Testis (tissue), 3 donors: Measurements from ENCODE around the gene C12orf76. TPM values are rescaled to one million over a fixed set of nuclear protein-coding genes. Genes with fewer than 3 reads are reported as not detected.
"Not testable (repeated sequence)": the region's sequence is repeated elsewhere in the genome, so short reads cannot be mapped to it uniquely, and the experiment has no call there.

ENCODE experiments used
- DNase-seq: peaks from one replicate; pipeline ENCODE4 v3.0.0-alpha.2; 2019
- H3K27ac ChIP-seq, 2 donors: fragments of 200-600 bp; sonication (generic); one replicate each; pipeline ENCODE4 v1.5.1; 2019
- H3K27me3 ChIP-seq: fragments of 200-600 bp; sonication (generic); one replicate; pipeline ENCODE4 v1.5.1; 2019
- H3K36me3 ChIP-seq: fragments of 200-600 bp; sonication (generic); one replicate; pipeline ENCODE4 v1.5.1; 2017; ENCODE audit warnings: low read depth; ENCODE audit errors: missing control alignments
- H3K4me1 ChIP-seq: fragments of 200-600 bp; sonication (generic); one replicate; pipeline ENCODE4 v1.5.1; 2019
- H3K4me3 ChIP-seq, 2 donors: fragments of 200-600 bp; sonication (generic); one replicate each; pipeline ENCODE4 v1.5.1; 2017 to 2019
- H3K9me3 ChIP-seq: fragments of 200-600 bp; sonication (generic); one replicate; pipeline ENCODE4 v1.5.1; 2017
- POLR2A ChIP-seq: fragments of 450-650 bp; IDR thresholded peaks from one replicate; pipeline ENCODE4 v1.6.1; 2017; ENCODE audit warnings: antibody characterized with exemption, mild to moderate bottlenecking, moderate library complexity
- WGBS, 2 donors: methylation state at CpG; one replicate each; pipeline ENCODE4 v1.1.5; 2018; 5-methylcytosine and 5-hydroxymethylcytosine counted together
- intact Hi-C: fragments of 100-400 bp; cut with DNase I; formaldehyde crosslinking; loops from one replicate; pipeline ENCODE4 v1.15.1; 2023; ENCODE audit warnings: low total_unique reads
- polyA plus RNA-seq: library from polyadenylated mRNA; stranded (reverse); fragments of 350-450 nt; fragmentation: Illumina TruSeq; extraction: RNeasy Lipid Tissue Mini Kit (QIAGEN cat#74804); gene quantifications from one replicate; pipeline ENCODE4 v1.2.3, GENCODE V29; 2014; ENCODE audit warnings: low read depth, low replicate concordance; ENCODE audit not compliant: insufficient read depth
- total RNA-seq, 2 donors: library from RNA; depleted of rRNA; stranded (reverse); fragments of >200 nt; gene quantifications; one replicate each; pipeline ENCODE4 v1.2.3, GENCODE V29; 2016
- TF ChIP-seq, protein P1 (sequence below), 3 experiments: fragments of 450-650 bp in 2 of 3; fragments of 200-600 bp in 1 of 3; sonication (generic) in 1 of 3; IDR thresholded peaks; one replicate each; pipeline ENCODE4 v1.5.1; 2016 to 2019; ENCODE audit warnings: antibody characterized with exemption in 3 of 3, mild to moderate bottlenecking in 2 of 3, moderate library complexity in 1 of 3

Gene C12orf76
- total and polyA plus RNA-seq, 3 donors from 2014 or later: 28.3 to 32.8 (median 28.7) TPM

DNA sequence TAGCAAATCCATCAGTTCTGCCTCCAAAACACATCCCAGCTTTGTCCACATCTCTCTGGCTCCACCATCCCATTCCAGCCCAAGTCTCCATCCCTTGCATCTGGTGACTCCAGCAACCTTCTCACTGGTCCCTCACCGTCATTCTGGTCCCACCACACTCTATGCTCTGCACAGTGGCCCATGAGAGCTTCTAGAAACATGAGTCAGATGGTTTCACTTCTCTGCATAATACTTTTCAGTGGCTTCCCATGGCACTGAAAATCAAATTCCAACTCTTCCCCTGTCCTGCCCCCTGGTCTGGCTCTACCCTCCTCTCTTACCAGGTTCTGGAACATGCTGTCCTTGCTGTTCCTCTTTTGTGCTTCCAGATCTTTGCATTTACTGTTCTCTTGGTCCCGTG lies 17.2 kb upstream of the C12orf76 start:
- intact Hi-C loops: no loop called here
- H3K4me3 ChIP-seq: no peak overlapping the region
- no peaks in the 10 kb centered on the region for H3K27me3 ChIP-seq
- H3K27ac ChIP-seq: no peak overlapping the region
- H3K9me3 ChIP-seq: no peaks in the 10 kb centered on the region
- WGBS, 2 donors: 74 to 81% methylated on average over 2 of the region's 2 CpGs
- H3K36me3 ChIP-seq: no peaks in the 10 kb centered on the region
- DNase-seq: no peak
- H3K4me1 ChIP-seq: no peaks in the 10 kb centered on the region
- TF ChIP-seq, protein P1, sequence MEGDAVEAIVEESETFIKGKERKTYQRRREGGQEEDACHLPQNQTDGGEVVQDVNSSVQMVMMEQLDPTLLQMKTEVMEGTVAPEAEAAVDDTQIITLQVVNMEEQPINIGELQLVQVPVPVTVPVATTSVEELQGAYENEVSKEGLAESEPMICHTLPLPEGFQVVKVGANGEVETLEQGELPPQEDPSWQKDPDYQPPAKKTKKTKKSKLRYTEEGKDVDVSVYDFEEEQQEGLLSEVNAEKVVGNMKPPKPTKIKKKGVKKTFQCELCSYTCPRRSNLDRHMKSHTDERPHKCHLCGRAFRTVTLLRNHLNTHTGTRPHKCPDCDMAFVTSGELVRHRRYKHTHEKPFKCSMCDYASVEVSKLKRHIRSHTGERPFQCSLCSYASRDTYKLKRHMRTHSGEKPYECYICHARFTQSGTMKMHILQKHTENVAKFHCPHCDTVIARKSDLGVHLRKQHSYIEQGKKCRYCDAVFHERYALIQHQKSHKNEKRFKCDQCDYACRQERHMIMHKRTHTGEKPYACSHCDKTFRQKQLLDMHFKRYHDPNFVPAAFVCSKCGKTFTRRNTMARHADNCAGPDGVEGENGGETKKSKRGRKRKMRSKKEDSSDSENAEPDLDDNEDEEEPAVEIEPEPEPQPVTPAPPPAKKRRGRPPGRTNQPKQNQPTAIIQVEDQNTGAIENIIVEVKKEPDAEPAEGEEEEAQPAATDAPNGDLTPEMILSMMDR (IDR thresholded peaks at IDR 0.05): no peak
- no peak for TF ChIP-seq POLR2A

DNA sequence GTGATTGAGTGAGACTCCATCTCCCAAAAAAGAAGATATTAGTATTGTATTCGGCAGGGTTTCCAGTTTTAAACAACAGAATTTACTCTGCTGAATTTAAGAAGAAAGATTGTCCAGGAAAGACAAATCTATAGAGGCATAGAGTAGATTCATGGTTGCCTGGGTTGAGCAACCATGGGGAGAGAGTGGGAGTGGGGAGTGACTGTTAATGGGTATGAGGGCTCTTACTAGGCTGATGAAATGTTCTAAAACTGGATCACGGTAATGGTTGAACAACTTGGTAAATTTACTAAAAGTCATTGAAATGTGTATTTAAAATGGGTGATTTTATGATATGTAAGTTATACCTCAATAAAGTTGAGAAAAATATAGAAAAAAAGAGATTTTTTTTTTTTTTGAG lies 13.9 kb upstream of the C12orf76 start:
- 92 to 100% methylated on average over 2 of the region's 2 CpGs for WGBS, 2 donors
- Histone ChIP-seq H3K27me3 (no peaks in the 10 kb centered on the region), H3K27ac (no peak overlapping the region), H3K9me3 (no peaks in the 10 kb centered on the region), H3K36me3 (no peaks in the 10 kb centered on the region), H3K4me1 (no peaks in the 10 kb centered on the region), H3K4me3 (no peak overlapping the region)
- no peak for TF ChIP-seq POLR2A
- TF ChIP-seq, protein P1 (IDR thresholded peaks at IDR 0.05): no peak
- intact Hi-C loops: no loop called here
- no peak for DNase-seq

DNA sequence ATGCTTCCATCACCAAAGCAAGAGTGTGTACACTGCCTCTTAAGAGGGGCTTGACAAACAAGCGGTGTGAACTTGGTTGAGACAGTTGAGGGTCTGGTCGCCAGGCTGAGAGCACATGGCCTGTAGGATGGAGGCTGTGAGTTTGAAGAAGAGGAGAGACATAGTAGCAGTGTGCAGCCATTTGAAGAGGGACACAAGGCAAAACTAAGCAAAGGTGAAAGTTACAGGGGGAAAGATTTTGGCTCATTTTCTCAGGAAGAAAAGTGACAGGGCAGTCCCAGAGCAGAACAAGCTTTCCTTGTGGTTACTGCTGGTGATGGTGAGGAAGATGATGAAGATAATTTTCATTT lies 11.3 kb upstream of the C12orf76 start:
- DNase-seq: no peak
- no peak overlapping the region for H3K4me3 ChIP-seq
- H3K9me3 ChIP-seq: no peaks in the 10 kb centered on the region
- no peaks in the 10 kb centered on the region for H3K4me1 ChIP-seq
- no peaks in the 10 kb centered on the region for H3K36me3 ChIP-seq
- H3K27ac ChIP-seq: no peak overlapping the region
- intact Hi-C loops: no loop called here
- TF ChIP-seq POLR2A: no peak
- TF ChIP-seq, protein P1 (IDR thresholded peaks at IDR 0.05): no peak
- no peaks in the 10 kb centered on the region for H3K27me3 ChIP-seq
- WGBS, 2 donors: 96 to 98% methylated on average over 2 of the region's 2 CpGs

DNA sequence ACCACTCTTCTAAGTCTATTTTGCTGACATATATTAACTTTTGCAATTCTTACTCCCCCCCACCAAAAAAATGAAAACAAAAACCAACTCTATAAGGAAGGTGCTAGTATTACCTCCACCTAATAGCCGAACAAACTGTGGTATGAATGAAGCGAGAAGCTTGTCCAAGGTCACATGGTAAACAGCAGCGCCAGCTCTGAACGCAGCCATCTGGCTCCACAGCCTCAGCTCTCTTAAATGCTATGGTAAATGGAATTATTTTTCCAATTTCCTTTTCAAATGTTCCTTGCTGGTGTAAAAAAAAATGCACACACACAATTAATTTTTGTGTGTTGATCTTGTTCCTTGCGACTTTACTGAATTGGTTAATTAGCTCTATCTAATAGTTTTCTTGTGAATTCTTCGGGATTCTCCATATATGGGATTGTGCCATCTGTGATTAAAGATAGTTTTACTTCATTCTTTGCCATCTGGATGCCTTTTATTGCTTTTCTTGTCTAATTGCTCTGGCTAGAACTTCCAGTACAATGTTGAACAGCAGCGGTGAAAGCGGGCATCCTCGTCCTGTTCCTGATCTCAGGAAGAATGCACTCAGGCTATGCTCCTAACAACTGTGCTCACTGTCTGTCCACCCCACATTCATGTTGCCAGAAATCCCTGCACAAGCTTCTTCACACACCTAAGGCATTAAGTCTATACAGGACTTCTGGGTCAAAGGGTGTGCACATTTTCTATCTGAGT lies 10.7 kb upstream of the C12orf76 start:
- 76% methylated on average over 9 of the region's 9 CpGs for WGBS, 2 donors
- H3K9me3 ChIP-seq: no peaks in the 10 kb centered on the region
- H3K4me3 ChIP-seq: no peak overlapping the region
- H3K27ac ChIP-seq: no peak overlapping the region
- no peaks in the 10 kb centered on the region for H3K36me3 ChIP-seq
- TF ChIP-seq, protein P1 (IDR thresholded peaks at IDR 0.05): no peak
- no peak for TF ChIP-seq POLR2A
- H3K4me1 ChIP-seq: no peaks in the 10 kb centered on the region
- DNase-seq: no peak
- intact Hi-C loops: no loop called here
- H3K27me3 ChIP-seq: no peaks in the 10 kb centered on the region

DNA sequence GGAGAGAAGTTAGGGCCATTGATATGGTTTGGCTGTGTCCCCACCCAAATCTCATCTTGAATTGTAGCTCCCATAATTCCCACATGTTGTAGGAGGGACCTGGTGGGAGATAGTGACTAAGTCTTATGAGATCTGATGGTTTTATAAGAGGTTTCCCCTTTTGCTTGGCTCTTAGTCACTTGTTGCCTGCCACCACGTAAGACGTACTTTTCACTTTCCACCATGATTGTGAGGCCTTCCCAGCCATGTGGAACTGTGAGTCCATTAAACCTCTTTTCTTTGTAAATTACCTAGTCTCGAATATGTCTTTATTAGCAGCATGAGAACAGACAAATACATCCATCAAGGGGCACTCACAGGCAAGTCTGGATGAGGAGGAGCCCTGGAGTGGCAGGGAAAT lies 8.3 kb upstream of the C12orf76 start:
- H3K4me1 ChIP-seq, DNase-seq, H3K27ac ChIP-seq, intact Hi-C loops, H3K9me3 ChIP-seq, H3K36me3 ChIP-seq, H3K27me3 ChIP-seq, H3K4me3 ChIP-seq: not testable (repeated sequence)
- WGBS, 2 donors: 82 to 90% methylated on average over 3 of the region's 3 CpGs

DNA sequence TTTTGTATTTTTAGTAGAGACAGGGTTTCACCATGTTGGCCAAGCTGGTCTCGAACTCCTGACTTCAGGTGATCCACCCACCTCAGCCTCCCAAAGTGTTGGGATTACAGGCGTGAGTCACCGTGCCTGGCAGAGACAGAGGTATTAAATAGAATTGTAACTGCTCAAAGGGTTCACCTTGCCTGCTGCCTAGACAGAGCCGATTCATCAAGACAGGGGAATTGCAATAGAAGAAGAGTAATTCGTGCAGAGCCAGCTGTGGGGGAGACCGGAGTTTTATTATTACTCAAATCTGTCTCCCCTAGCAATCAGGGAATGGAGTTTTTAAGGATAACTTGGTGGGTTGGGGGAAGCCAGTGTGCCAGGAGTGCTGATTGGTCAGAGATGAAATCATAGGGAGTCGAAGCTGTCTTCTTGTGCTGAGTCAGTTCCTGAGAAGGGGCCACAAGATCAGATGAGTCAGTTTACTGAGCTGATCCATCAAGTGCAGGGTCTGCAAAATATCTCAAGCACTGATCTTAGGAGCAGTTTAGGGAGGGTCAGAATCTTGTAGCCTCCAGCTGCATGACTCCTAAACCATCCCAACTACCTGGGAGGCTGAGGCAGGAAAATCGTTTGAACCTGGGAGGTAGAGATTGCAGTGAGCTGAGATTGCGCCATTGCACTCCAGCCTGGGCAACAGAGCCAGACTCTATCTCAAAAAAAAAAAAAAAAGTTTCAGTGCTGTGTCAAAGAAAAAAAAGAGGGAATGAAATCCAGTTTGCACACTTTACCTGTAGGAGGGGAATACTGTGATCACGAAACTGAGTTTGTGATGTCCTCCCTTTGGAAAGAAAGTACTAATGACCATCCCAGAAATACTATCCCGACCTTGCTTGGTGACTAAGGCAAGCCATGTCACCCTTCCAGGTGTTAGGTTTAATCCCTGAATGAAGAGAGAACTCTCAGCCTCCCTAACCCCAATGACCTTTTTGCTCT lies 7.3 kb upstream of the C12orf76 start:
- H3K4me1 ChIP-seq, intact Hi-C loops, H3K27me3 ChIP-seq, H3K4me3 ChIP-seq, H3K36me3 ChIP-seq, H3K27ac ChIP-seq, DNase-seq, H3K9me3 ChIP-seq: not testable (repeated sequence)
- 68 to 69% methylated on average over 10 to 11 of the region's 11 CpGs for WGBS, 2 donors
